ENCODE results near the gene MFRP.

GRCh38 chr11:119369132-119369925, 22.8 kb upstream of the MFRP start:
- TF ChIP-seq HOXA7 (CRISPR knock-in tag; IDR thresholded peaks at IDR 0.05; ENCODE audit: borderline replicate concordance) (no peak), ZNF274 (IDR thresholded peaks at IDR 0.05; ENCODE audit: low read length) (no peak), ZNF274 (tag by site-specific recombination; IDR thresholded peaks at IDR 0.05; ENCODE audit: borderline replicate concordance) (no peak), CTCF (tag by site-specific recombination; IDR thresholded peaks at IDR 0.05) (no peak), MZF1 (tag by site-specific recombination; IDR thresholded peaks at IDR 0.05; ENCODE audit: borderline replicate concordance) (no peak), ZNF785 (tag by site-specific recombination; IDR thresholded peaks at IDR 0.05) (no peak), ZBTB1 (tag by site-specific recombination; IDR thresholded peaks at IDR 0.05) (no peak), ZNF585B (tag by site-specific recombination; IDR thresholded peaks at IDR 0.05) (no peak), KLF1 (tag by site-specific recombination; IDR thresholded peaks at IDR 0.05) (peak; percentile 36; the same call in 1 of the 2 replicates), REST (tag by site-specific recombination; IDR thresholded peaks at IDR 0.05) (no peak), TSHZ1 (tag by site-specific recombination; IDR thresholded peaks at IDR 0.05; ENCODE audit: borderline replicate concordance) (no peak), ZNF174 (tag by site-specific recombination; IDR thresholded peaks at IDR 0.05) (no peak), ZNF639 (tag by site-specific recombination; IDR thresholded peaks at IDR 0.05) (no peak), KLF8 (tag by site-specific recombination; IDR thresholded peaks at IDR 0.05) (no peak), ZNF548 (tag by site-specific recombination; IDR thresholded peaks at IDR 0.05) (no peak)

Data from HEK293 (cell line).